ENCODE results near the gene NXPH2. TPM values are rescaled to one million over a fixed set of nuclear protein-coding genes. Genes with fewer than 3 reads are reported as not detected.

The NXPH2 gene
- total and polyA plus RNA-seq, 2 of the 13 experiments (the other 11 are each of a cell fraction or from before 2014, with no cell fraction given) = not detected

GRCh38 chr2:138630164-138630563 is 150.0 kb downstream of the NXPH2 start (continued):
- TF ChIP-seq ZNF275 (CRISPR knock-in tag; IDR thresholded peaks at IDR 0.05; ENCODE audit: borderline replicate concordance) (no peak), EED (CRISPR knock-in tag; IDR thresholded peaks at IDR 0.05) (no peak), FLYWCH1 (CRISPR knock-in tag; IDR thresholded peaks at IDR 0.05) (no peak), ZNF564 (CRISPR knock-in tag; IDR thresholded peaks at IDR 0.05) (no peak), ZNF780A (CRISPR knock-in tag; IDR thresholded peaks at IDR 0.05) (no peak), NFATC3 (CRISPR knock-in tag; IDR thresholded peaks at IDR 0.05) (no peak), ZNF550 (CRISPR knock-in tag; IDR thresholded peaks at IDR 0.05; ENCODE audit: borderline replicate concordance) (no peak), MAFG (CRISPR knock-in tag; IDR thresholded peaks at IDR 0.05) (no peak), ZNF740 (CRISPR knock-in tag; IDR thresholded peaks at IDR 0.05) (no peak), GFI1 (CRISPR knock-in tag; IDR thresholded peaks at IDR 0.05; ENCODE audit: borderline replicate concordance) (no peak)
- TF ChIP-seq, protein P1, sequence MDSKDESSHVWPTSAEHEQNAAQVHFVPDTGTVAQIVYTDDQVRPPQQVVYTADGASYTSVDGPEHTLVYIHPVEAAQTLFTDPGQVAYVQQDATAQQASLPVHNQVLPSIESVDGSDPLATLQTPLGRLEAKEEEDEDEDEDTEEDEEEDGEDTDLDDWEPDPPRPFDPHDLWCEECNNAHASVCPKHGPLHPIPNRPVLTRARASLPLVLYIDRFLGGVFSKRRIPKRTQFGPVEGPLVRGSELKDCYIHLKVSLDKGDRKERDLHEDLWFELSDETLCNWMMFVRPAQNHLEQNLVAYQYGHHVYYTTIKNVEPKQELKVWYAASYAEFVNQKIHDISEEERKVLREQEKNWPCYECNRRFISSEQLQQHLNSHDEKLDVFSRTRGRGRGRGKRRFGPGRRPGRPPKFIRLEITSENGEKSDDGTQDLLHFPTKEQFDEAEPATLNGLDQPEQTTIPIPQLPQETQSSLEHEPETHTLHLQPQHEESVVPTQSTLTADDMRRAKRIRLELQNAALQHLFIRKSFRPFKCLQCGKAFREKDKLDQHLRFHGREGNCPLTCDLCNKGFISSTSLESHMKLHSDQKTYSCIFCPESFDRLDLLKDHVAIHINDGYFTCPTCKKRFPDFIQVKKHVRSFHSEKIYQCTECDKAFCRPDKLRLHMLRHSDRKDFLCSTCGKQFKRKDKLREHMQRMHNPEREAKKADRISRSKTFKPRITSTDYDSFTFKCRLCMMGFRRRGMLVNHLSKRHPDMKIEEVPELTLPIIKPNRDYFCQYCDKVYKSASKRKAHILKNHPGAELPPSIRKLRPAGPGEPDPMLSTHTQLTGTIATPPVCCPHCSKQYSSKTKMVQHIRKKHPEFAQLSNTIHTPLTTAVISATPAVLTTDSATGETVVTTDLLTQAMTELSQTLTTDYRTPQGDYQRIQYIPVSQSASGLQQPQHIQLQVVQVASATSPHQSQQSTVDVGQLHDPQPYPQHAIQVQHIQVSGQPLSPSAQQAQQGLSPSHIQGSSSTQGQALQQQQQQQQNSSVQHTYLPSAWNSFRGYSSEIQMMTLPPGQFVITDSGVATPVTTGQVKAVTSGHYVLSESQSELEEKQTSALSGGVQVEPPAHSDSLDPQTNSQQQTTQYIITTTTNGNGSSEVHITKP (CRISPR knock-in tag; IDR thresholded peaks at IDR 0.05; ENCODE audit: low read depth) = no peak

Measured in HepG2 (cell line).